ENCODE measurements around the gene CALR3.
"Not testable (repeated sequence)": the region's sequence is repeated elsewhere in the genome, so short reads cannot be mapped to it uniquely, and the experiment has no call there.

The CALR3 gene, protein sequence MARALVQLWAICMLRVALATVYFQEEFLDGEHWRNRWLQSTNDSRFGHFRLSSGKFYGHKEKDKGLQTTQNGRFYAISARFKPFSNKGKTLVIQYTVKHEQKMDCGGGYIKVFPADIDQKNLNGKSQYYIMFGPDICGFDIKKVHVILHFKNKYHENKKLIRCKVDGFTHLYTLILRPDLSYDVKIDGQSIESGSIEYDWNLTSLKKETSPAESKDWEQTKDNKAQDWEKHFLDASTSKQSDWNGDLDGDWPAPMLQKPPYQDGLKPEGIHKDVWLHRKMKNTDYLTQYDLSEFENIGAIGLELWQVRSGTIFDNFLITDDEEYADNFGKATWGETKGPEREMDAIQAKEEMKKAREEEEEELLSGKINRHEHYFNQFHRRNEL

DNA sequence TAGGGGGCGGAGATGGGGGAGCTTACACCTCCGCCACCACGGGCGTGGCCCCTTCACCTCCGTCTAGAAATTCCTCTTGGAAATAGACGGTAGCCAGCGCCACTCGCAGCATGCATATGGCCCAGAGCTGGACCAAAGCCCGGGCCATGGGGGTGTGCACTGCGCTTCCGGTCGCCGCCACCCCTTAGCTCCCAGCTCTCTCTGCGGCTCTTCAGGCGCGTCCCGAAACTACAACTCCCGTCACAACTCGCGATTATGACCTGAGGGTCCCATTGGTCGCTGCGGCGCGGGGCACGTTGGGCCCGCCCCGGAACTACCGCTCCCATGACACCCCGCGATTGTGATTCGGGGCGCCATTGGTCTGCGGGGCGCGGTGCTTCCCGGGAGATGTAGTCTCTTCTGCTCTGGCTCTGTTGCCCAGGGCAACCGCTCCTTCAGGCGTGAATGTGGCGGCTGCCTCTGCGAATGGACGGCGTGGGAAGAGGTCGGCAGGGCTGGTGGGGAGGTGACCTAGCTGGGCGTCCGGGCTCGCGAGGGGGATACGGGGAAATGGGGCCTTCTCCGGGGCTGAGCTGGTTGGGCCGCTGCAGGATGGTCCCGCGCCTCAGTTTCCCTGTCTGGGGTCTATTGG, at the start of gene CALR3, which contains the start of gene C19orf44:
Gene CALR3, minus strand, starts transcription at position 186 of the 631 bp plus-strand sequence. Its CDS starts 38 bp downstream, at position 148.
Gene C19orf44, plus strand, starts transcription at position 413 of the 631 bp plus-strand sequence. CDS start 4,399 bp downstream, outside the sequence.
- peak; percentile 98 for DNase-seq

DNA sequence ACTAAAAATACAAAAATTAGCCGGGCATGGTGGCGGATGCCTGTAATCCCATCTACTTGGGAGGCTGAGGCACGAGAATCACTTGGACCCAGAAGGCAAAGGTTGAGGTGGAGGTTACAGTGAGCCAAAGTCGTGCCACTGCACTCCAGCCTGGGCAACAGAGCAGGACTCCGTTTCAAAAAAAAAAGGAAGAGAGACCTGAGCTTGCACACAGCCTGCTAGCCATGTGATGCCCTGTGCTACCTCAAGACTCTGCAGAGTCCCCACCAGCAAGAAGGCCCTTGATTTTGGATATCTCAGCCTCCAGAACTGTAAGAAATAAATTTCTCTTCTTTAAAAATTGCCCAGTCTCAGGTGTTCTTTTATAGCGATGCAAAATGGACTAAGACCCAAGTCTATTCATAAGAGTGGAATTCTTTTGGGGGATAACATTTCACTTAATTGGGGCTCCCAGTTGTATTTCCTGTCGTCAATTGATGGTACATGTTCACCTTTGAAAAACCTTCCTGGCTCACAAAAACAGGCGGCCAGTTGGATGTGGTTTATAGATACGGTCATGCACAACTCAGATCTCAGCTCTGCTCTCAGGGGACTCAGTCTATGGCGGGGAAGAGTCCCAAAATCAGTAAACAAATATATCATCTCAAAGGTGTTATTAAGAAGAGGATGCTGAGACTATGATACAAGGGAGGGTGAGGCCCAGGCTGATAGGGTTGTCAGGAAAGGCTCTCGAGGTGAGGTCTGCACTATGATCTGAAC, 48.7 kb upstream of the CALR3 start:
- DNase-seq = no peak

DNA sequence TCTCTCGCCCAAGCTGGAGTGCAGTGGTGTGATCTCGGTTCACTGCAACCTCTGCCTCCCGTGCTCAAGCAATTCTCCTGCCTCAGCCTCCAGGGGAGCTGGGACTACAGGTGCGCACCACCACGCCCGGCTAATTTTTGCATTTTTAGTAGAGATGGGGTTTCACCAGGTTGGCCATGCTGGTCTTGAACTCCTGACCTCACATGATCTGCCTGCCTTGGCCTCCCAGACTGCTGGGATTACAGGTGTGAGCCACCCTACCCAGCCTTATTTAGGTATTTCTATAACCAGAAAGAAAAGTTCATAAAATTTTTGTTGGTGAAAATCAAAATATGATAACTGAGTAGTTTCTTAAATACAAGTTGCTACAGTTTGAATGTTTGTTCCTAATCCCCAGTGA, 47.8 kb upstream of the CALR3 start:
- DNase-seq = not testable (repeated sequence)

DNA sequence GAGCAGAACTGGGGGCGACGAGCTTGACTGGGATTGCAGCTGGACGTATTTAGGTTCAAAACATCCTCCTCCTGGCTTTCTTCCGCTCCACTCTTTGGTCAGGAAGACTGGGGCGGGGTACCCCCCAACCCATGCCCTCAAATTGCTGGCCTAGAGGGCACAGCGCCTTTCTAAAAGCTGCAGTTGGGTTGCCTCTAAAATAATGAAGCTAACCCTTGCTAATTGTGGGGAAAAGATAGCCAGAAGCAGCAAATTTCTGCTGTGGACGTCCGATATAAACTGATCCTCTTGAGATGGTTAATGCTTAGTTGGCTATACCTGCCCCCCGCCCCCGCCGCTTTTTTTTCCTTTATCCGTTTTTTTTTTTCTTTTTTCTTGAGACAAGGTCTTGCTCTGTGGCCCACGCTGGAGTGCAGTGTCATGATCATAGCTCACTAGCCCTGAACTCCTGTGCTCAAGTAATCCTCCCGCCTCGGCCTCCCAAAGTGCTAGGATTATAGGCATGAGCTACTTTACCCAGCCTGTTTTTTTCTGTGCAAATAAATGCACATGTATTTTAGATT, 47.0 kb upstream of the CALR3 start:
- DNase-seq = no peak

DNA sequence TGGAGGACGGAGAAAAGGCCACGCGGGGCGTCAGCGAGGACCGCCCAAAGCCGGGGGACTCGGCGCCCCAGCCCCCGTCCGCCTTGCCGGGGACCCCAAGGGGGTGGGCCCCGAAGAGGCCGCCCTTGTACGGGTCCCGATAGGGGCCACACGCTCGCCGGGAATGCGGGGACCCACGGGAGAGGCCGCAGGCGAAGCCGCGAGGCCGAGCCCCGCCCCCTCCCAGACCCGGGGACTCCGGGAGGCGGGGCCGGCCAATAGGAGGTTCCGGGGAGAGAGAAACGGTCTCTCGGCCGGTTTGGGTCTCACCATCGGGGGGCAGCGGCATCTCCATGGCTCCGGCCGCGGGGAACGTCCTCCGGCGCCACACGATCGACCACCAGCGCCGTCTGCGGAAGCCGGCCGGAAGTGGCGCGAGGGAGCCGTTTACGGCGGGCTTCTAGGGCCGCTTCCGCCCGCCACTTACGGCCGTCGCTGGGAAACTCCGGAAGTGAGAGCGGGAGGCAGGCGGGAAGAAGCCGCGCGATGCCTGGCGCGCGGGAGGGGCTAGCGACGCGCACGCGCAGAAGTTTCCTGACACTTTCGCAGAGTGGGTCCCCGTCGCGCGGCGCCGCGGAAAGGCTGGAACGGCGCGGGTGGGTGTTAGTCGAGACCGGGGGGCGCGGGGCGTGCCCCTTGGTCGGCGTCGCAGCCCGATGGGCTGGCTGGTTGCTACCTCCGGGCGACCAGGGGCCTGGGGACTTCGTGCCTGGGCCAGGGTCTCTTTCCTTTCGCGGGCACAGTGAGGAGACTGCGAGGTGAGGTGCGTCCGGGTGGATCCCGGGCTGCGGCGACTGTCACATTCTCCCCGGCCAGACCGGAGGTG, 46.3 kb upstream of the CALR3 start, which contains the start of gene CHERP:
Gene CHERP, minus strand, starts transcription at position 393 of the 865 bp plus-strand sequence. Its CDS starts 59 bp downstream, at position 334.
- peak; percentile 94 for DNase-seq

DNA sequence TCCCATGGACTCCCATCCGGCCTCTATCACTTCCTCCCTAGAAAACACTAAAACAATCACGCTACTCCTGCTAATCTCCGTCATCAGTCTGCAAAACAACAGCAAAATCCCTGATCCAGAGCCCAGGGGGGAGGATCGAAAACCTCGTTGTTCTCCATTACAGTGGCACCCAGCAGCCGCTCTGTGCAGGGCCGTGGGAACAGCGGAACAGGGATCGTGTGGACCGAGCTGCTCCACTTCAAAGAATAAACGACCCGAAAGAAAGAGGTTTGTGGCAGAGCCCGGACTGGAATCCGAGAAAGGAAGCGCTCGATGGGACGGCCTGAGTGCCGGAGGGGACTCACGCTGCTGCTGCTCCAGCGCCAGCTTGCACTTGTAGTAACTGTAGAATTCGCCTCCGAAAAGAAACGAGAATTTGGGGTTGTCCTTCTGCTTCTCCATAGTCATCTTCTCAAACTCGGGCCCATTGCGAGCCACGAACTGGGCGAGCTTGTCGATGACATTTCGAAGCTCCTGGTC, 45.6 kb upstream of the CALR3 start:
- no peak for DNase-seq

DNA sequence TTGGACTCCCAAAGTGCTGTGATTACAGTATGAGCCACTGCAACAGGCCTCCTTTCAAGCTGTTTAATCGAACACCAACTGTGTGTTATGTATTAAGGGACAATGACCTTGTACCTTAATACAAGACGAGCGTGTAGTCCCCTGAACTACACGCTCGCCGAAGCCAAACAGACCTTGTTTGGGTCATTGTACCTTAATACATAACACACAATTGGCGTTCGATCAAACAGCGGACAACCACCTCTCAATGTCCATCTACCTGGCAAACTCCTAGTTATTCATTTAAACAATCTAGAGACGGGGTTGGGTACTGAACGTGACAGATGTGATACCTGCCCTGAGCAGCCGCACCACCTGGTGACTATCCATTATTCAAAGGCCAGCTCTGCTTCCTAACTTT, 45.0 kb upstream of the CALR3 start:
- DNase-seq = no peak

DNA sequence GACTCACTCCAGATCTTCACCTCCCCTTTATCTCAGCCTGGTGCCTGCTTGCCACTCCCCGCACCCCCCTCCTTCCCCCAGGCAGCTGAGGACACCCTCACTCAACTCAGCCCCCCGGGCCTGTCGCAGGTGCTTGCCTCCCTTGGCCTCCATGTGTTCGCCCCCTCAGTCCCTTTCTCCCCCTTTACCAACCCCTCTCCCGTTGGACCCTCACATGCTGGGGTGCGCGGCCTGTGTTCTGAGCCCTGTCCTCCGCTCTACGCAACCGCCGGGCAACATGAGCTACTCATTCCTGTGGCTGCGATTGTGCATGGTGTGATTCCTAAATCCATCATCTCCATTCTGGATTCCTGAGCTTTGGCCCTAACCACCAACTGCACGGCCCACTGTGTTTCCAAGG, 41.1 kb upstream of the CALR3 start:
- DNase-seq = no peak

DNA sequence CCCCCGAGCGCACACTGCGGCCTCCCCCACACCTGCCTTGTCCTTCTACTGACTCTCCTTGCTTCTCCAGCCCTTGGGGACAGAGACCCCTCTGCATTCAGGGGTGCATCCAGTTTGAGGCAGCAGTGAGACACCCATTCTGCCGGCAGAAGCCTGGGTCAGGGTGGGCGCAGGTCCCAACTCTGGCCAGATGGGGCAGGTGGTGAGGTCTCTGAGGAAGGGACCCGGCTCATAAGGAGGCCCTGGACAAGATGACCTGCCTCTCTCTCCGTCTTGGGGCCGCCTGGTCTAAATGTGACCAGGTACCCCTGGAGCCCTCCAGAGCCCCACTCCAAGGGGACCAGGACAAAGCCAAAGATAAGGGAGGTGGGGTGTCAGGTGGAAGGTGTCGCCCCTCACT, 40.2 kb upstream of the CALR3 start:
- DNase-seq = no peak

DNA sequence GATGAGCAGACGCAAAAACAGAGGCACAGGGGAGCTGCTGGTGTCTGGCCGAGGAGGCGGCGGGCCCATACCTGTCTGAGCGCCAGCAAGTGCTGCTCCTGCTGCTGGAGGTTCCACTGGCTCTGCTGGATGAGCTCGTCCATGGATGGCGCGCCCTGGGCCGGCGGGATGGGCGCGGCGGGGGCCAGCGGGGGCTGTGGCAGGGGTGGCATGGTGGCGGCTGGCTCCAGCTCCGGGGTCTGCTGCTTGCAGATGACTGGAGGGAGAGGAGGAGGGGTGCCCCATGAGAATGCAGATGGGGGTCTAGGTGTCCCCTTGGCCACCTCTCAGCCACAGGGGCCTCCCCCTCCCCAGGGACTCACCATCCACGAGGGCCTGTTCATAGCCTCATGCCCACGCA, 39.4 kb upstream of the CALR3 start:
- no peak for DNase-seq

DNA sequence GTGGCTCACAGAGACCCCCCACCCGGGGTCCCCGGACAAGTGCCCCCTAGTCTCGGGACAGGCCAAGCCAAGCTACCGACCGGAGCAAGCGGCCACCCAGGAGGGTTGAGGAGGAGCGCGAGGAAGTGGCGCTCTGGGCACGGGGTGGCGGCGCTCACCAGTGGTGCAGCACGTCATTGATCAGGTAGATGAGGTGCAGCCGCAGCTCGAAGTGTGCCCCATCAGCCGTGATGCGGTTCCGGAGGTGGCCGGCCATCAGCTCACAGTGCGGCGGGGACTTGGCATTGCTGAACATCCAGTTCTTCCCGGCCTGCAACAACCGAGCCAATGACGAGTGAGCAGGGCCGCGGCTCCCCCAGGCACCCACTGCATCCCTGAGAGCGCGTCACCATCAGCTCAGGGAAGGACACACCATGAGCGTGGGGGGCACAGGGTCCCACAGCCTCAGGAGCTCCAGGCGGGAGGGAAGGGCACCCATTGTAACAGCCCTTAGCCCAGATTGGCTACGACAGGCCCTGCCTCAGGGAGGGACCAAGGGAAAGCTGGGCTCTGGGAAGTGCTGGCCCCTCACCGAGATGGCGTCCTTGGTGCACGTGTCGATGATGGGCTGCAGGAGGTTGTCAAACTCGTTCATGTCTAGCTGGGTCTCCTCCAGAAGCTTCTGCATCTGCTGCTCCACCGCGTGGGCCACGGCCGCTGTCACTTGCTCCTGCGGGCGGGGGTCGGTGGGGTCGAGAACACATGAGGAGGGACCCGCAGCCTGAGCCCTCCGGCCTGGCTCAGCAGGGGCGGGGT, 36.7 kb upstream of the CALR3 start:
- no peak for DNase-seq

DNA sequence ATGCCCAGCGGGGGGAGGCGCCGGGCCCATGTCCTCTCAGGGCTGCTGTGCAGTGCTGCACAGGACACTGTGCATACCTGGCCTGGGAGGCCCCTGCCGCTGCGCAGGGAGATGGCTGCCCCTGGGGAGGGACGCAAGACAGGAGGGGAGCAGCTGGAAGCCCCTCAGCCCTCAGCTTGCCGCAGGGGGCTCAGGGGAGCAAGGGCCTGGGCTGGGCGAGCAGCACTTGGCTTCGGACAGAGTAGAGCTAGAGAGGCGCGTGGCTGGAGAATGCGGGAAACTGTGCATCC, 35.4 kb upstream of the CALR3 start:
- no peak for DNase-seq

DNA sequence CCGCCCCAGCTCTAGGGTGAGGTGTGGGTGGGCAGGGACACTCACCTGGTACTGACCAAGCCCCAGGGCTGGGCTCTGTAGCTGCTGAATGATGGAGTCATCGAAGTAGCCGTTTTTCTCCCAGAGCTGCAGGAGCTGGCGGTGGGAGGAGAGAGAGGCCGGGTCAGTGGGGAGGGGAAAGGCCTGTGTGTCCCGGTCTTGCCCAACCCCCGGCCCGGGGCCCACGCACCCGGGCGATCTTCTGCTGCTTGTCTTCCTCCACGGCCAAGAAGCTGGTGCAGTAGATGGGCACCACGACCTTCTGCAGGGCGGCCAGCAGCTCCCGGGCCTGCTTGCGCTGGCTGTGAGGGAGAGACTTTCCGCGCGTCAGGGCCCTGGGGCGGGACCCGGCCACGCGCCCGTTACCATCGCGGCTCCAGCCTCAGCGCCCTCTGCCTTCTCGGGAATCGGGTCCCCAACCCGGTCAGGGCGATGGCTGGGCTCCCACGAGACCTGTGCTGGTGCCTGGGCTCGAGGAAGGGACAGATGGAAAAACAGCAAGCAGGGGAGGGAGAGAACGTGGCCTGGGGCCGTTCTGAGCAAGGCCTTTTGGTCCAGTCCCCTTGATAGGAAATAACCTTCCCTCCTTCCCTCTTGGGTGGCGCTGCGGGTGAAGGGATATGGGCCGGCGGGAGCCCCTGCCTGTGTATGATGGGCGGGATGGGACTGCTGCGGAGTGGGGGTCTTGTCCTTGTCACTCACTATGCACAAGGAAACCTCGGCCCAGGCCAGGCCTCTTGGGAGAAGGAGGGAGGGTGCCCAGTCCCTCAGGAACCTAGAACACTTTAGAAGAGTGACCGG, 34.8 kb upstream of the CALR3 start:
- no peak for DNase-seq

DNA sequence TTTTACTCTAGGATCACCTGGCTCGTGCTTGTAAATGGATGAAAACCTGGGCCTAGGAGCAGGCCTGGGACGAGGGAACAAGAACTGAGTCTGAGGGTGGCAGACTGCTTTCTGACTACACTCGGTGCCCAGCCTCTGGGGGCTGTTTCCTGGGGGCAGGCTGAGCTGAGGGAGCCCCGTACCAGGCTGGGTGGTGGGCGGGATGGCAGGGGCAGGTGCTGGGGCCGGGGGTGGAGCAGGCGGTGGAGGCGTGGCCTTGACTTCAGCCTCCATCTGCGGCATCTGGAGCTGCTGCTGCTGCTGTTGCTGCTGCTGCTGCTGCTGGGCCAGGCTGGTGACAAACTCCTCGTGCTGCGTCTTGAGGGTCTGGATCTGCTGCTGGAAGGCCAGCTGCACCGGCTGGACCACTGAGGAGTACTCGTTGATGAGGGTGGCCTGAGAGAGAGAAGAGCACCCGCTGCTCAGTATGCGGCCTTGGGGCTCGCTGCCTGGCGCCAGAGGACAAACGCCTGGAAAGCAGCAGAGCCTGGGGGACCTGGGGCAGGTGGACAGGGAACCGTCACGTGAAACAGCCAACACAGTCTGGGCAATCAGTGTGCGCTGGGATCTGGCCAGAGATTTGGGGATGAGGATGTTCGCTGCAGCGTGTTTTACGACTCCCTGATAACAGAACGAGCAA, 33.6 kb upstream of the CALR3 start:
- DNase-seq = no peak

DNA sequence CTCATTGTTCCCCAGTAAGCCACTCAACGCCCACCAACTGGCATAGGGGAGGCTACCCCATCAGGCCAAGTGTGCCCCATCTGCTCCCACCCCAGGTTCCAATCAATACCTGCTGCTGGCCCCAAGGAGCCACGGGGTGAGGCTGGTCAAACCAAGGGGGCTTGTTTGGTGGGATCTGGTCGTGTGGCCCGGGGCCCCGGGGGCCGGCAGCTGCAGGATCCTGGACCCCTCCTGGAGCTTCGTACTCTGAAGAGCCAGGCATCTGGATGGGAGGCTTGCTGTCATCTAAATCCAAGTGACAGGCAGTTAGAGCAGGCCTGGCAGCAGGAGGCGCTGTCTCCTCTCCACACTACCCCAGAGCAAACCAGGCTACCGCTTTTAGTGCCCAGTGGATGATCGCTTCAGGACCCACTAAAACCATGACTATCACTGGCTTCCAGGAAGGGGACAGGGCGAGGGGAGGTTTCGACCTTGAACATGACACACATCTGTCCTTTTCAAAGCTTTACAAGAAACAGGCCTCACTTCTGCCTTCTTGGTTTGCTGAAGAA, 32.1 kb upstream of the CALR3 start:
- DNase-seq = no peak

DNA sequence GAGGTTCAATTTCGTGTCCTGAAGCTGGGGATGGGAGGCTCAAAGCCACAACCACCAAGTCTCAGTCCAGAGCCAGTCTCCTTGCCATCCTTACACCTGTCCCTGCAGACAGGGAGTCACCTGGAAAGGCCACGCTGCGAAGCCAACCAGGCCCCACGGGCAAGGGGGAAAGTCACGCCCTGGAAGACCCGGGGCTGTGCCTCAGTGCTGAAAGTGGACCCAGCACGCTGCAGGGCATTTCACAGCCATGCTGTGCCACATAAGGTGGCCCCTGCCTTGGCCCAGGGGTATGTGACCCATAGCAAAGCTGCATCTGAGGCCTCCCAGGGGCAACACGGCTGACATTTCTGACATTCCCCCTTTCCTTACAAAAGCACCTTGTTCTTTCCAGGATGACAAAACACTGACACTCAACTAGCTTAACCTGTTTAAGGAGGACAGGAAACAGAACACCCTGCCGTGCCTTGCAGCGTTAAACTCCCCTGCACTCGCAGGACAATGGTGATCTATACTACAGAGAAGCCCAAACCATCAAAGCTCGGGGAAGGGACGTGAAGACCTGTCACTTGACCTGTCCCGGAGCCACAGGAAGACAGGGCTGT, 31.5 kb upstream of the CALR3 start:
- no peak for DNase-seq

DNA sequence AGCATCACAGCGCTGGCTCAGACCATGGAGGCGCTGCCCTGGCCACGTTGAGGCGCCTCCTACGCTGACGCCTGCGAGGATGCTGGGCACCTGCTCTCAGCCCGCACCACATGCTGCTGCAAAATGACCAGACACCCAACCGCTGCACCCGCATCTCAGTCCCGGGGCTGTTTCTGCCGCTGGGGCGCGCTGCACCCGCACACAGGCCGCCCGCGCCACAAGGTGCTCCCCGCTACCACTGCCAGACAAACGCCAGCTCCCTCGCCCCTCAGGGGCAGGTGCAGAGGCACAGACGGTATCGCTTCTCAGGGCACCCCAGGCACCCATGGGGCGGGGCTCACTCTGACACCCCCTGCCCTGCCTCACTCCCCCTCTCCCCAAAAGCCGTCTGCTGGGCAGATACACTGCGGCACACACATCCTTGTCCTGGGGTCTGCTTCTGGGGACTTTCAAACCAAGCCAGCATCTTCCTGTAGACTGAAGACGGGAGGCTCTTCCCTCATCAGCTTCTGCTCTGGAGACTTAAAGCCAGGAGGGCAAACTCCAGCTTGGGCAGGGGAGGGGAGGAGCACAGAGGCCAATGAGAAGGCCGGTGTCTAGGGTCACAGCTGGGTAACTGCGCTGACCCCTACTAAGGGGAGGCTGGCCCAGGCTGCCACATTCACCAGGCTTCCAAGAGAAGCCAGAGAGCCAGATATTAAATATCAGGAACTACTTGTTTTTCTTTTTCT, 29.9 kb upstream of the CALR3 start:
- DNase-seq = no peak

Data from NCI-H1105 (cell line).